ENCODE data around the gene TMEM273. TPM values are rescaled to one million over a fixed set of nuclear protein-coding genes. Genes with fewer than 3 reads are reported as not detected.

Gene TMEM273
- total and polyA plus RNA-seq, 8 donors, result 0.91 to 7.5 (median 2.7) TPM

GRCh38 chr10:49164559-49165188 is 23.5 kb downstream of the TMEM273 start:
- TF ChIP-seq CTCF (IDR thresholded peaks at IDR 0.05), result peak; percentile 13 to 45 (median 28)
- no peaks in the 10 kb centered on the region for H3K9me3 ChIP-seq
- no peak overlapping the region for H3K4me3 ChIP-seq
- peak in 3 of 6 donors; percentile 13 to 35 (median 24) for DNase-seq
- H3K27ac ChIP-seq, result no peak overlapping the region
- no peaks in the 10 kb centered on the region for H3K36me3 ChIP-seq
- FAIRE-seq, result no peak
- WGBS, 2 donors, result 29 to 34% methylated on average over 9 of the region's 9 CpGs
- H3K4me1 ChIP-seq, result no peaks in the 10 kb centered on the region
- intact Hi-C loops (cut with DNase I), result loop anchor here in 2 of 3 donors (10.0 kb wide), 1 partner anchor 180 kb away; no protein-coding TSS in a partner anchor
- H3K27me3 ChIP-seq, result no peaks in the 10 kb centered on the region
- ATAC-seq, result peak in 3 of 4 donors; percentile 74 to 84 (median 83)

GRCh38 chr10:49163741-49164140 is 24.4 kb downstream of the TMEM273 start:
- Histone ChIP-seq H3K4me1 (no peaks in the 10 kb centered on the region), H3K27me3 (no peaks in the 10 kb centered on the region), H3K27ac (no peak overlapping the region), H3K4me3 (no peak overlapping the region), H3K36me3 (no peaks in the 10 kb centered on the region), H3K9me3 (no peaks in the 10 kb centered on the region)
- 80% methylated on average over 4 of the region's 4 CpGs for WGBS, 2 donors
- intact Hi-C loops (cut with DNase I), result loop anchor here in 2 of 3 donors (10.0 kb wide), 1 partner anchor 179 kb away; no protein-coding TSS in a partner anchor
- no peak for DNase-seq
- ATAC-seq, result no peak
- TF ChIP-seq CTCF (IDR thresholded peaks at IDR 0.05), result no peak
- no peak for FAIRE-seq

DNA sequence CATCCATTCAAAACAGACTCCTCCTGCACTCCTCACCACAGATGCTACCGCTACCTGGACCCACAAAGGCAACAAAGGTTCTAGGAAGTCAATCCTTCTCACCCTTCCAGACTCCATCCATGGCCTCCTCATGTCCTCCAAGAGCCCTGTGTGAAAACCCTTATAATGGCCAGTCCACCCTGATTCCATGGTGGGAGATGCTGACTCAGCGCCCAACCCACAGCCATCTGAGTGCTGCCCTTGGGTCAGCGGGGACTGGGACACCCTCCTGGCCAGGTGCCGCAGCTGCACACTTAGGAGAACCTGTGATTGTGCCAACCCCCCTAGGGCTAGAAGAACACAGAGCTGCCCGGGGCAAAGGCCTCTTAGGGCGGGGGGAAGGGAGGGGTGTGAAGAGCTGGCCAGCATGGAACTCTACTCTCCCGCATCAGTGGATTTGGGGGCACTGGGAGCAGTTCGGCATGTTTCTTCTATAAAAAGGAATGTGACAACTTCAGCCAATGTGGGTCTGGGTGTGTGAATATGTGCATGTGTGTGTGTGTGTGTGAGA is 25.4 kb downstream of the TMEM273 start:
- FAIRE-seq, result no peak
- no peak for DNase-seq
- Histone ChIP-seq H3K4me1 (no peaks in the 10 kb centered on the region), H3K4me3 (no peak overlapping the region), H3K27ac (no peak overlapping the region), H3K36me3 (no peaks in the 10 kb centered on the region), H3K9me3 (no peaks in the 10 kb centered on the region), H3K27me3 (no peaks in the 10 kb centered on the region)
- no peak for ATAC-seq
- WGBS, 2 donors, result 69 to 74% methylated on average over 8 of the region's 8 CpGs
- intact Hi-C loops (cut with DNase I), result loop anchor here in 2 of 3 donors (10.0 kb wide), 1 partner anchor 178 kb away; no protein-coding TSS in a partner anchor
- no peak for TF ChIP-seq CTCF (IDR thresholded peaks at IDR 0.05)

- FAIRE-seq (no peak), ATAC-seq (no peak), DNase-seq (no peak)
- Histone ChIP-seq H3K9me3 (no peaks in the 10 kb centered on the region), H3K27me3 (no peaks in the 10 kb centered on the region), H3K36me3 (no peaks in the 10 kb centered on the region), H3K4me3 (no peak overlapping the region), H3K27ac (no peak overlapping the region), H3K4me1 (no peaks in the 10 kb centered on the region)
- intact Hi-C loops (cut with DNase I), result loop anchor here in 2 of 3 donors (10.0 kb wide), 1 partner anchor 177 kb away; no protein-coding TSS in a partner anchor
- 59 to 63% methylated on average over 5 of the region's 5 CpGs for WGBS, 2 donors
- TF ChIP-seq CTCF (IDR thresholded peaks at IDR 0.05), result no peak
These were observed 26.1 kb downstream of the TMEM273 start for GRCh38 chr10:49162063-49162462.

Data from pancreas (tissue), 10 donors.